Aorta (tissue), 5 donors: Measurements from ENCODE around the gene SPRED3. TPM values are rescaled to one million over a fixed set of nuclear protein-coding genes. Genes with fewer than 3 reads are reported as not detected.

Experiments used
- ATAC-seq: fragments of 200-7000 bp; cut with Tn5 transposase; one replicate; pipeline ENCODE4 v1.9.1; 2022; ENCODE audit warnings: moderate library complexity; ENCODE audit not compliant: low FRiP score
- DNase-seq, 2 donors: peaks; one replicate each; pipeline ENCODE4 v3.0.0-alpha.2; 2020
- H3K27ac ChIP-seq, 2 donors: one replicate each; pipeline ENCODE4 v1.5.1; 2013; ENCODE audit warnings: low read length in 2 of 2, mild to moderate bottlenecking in 2 of 2, moderate library complexity in 2 of 2, control low read depth in 1 of 2, inconsistent platforms in 1 of 2, low read depth in 1 of 2
- H3K27me3 ChIP-seq, 2 donors: one replicate each; pipeline ENCODE4 v1.6.1; 2013; ENCODE audit warnings: control low read depth in 1 of 2, low read length in 1 of 2, mild to moderate bottlenecking in 1 of 2, moderate library complexity in 1 of 2; ENCODE audit not compliant: insufficient read depth in 2 of 2, control insufficient read depth in 1 of 2
- H3K36me3 ChIP-seq, 2 donors: one replicate each; pipeline ENCODE4 v1.6.1; 2013; ENCODE audit warnings: control low read depth in 1 of 2, low read length in 1 of 2, mild to moderate bottlenecking in 1 of 2; ENCODE audit not compliant: insufficient read depth in 2 of 2, control insufficient read depth in 1 of 2
- H3K4me1 ChIP-seq, 2 donors: one replicate each; pipeline ENCODE4 v1.6.1; 2013; ENCODE audit warnings: low read length in 2 of 2, control low read depth in 1 of 2, mild to moderate bottlenecking in 1 of 2, moderate library complexity in 1 of 2; ENCODE audit not compliant: insufficient read depth in 2 of 2, control insufficient read depth in 1 of 2
- H3K4me3 ChIP-seq, 2 donors: one replicate each; pipeline ENCODE4 v1.5.1; 2013; ENCODE audit warnings: low read length in 2 of 2, control low read depth in 1 of 2, mild to moderate bottlenecking in 1 of 2
- H3K9me3 ChIP-seq: one replicate; pipeline ENCODE4 v1.6.1; 2013; ENCODE audit warnings: mild to moderate bottlenecking, low read length; ENCODE audit not compliant: control insufficient read depth
- WGBS, 2 donors: extraction: QIAGEN DNeasy Blood & Tissue Kit; methylation state at CpG; one replicate each; pipeline ENCODE4 v1.1.7; 2013; 5-methylcytosine and 5-hydroxymethylcytosine counted together
- intact Hi-C, 2 donors: fragments of 100-400 bp; cut with DNase I; formaldehyde crosslinking; loops; one replicate each; pipeline versions ENCODE4 v1.14.2 to v1.15.0; 2022
- polyA plus RNA-seq, 2 donors: library from polyadenylated mRNA; stranded (reverse); fragments of 200-250 nt; gene quantifications; one replicate each; pipeline ENCODE4 v1.2.3, GENCODE V29; 2013
- total RNA-seq, 2 donors: library from RNA; stranded (reverse); fragmentation: NEBNext Ultra II Directional; extraction: Animal tissue kit (Norgen Biotek cat#: 25700); gene quantifications; one replicate each; pipeline ENCODE4 v1.2.1, GENCODE V29; 2021
- donor health status: healthy with polysubstance abuse.
- donor health status: Bipolar disorder and iron deficiency.
- donor health status: DM: no; HTN: no; CAD: no.
- donor health status: DM: no; HTN: no; CAD: no.
- donor health status: DM: yes; HTN: yes; CAD: no.

The SPRED3 gene
- total and polyA plus RNA-seq, 4 donors: 1.9 to 26.1 (median 15.5) TPM

DNA sequence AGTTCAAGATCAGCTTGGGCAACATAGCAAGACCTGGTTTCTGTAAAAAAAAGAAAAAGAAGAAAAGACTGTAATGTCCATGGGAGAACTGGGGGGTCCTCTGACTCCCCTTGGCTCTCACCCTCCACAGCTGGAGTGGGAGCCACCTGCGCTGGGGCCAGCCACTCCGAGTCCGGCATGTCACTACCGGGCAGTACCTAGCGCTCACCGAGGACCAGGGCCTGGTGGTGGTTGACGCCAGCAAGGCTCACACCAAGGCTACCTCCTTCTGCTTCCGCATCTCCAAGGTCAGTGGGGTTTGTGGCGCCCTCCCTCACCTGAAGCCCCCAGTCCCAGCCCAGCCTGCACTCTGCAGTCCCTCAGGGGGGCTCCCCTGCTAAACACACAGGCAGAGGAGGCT lies 59.7 kb downstream of the SPRED3 start:
- Histone ChIP-seq H3K4me3 (no peak overlapping the region), H3K36me3 (no peaks in the 10 kb centered on the region), H3K4me1 (no peaks in the 10 kb centered on the region), H3K9me3 (no peaks in the 10 kb centered on the region), H3K27me3 (no peaks in the 10 kb centered on the region), H3K27ac (no peak overlapping the region)
- intact Hi-C loops: no loop called here
- ATAC-seq (no peak), DNase-seq (no peak)
- 89 to 94% methylated on average over 5 to 9 of the region's 9 CpGs for WGBS, 2 donors

Other genes starting within 250 kb of the SPRED3 start
- gene DPF1, start 164.5 kb upstream of the SPRED3 start, total RNA-seq: 1 to 10 TPM; 1.3 to 2.1 TPM
- under 1 TPM in 1 of 2 donors, not detected in 1; 0.72 TPM for gene DPF1, start 164.5 kb upstream of the SPRED3 start, polyA plus RNA-seq
- 100 to 1,000 TPM; 306 to 783 TPM for gene PPP1R14A, start 132.3 kb upstream of the SPRED3 start, total RNA-seq
- gene PPP1R14A, start 132.3 kb upstream of the SPRED3 start, polyA plus RNA-seq: 1,000 to 10,000 TPM; 1,120 to 1,551 TPM
- 100 to 1,000 TPM; 146 to 155 TPM for gene SPINT2, start 124.1 kb upstream of the SPRED3 start, total RNA-seq
- 100 to 1,000 TPM; 238 to 292 TPM for gene SPINT2, start 124.1 kb upstream of the SPRED3 start, polyA plus RNA-seq
- 1 to 10 TPM; 2.0 to 2.2 TPM for gene C19orf33, start 84.4 kb upstream of the SPRED3 start, total RNA-seq
- 100 to 1,000 TPM in 1 of 2 donors, 10 to 100 TPM in 1; 22.7 to 259 TPM for gene C19orf33, start 84.4 kb upstream of the SPRED3 start, polyA plus RNA-seq
- 10 to 100 TPM; 19.5 to 25.8 TPM for gene YIF1B, start 72.8 kb upstream of the SPRED3 start, total RNA-seq
- gene YIF1B, start 72.8 kb upstream of the SPRED3 start, polyA plus RNA-seq: 10 to 100 TPM; 24.9 to 75.9 TPM
- gene KCNK6, start 68.9 kb upstream of the SPRED3 start, total RNA-seq: 10 to 100 TPM; 13.1 to 18.7 TPM
- 10 to 100 TPM; 23.5 to 25.2 TPM for gene KCNK6, start 68.9 kb upstream of the SPRED3 start, polyA plus RNA-seq
- 10 to 100 TPM in 1 of 2 donors, 1 to 10 TPM in 1; 6.9 to 10.7 TPM for gene CATSPERG, start 52.9 kb upstream of the SPRED3 start, total RNA-seq
- gene CATSPERG, start 52.9 kb upstream of the SPRED3 start, polyA plus RNA-seq: 1 to 10 TPM; 1.1 to 2.6 TPM
- 100 to 1,000 TPM in 1 of 2 donors, 10 to 100 TPM in 1; 92.4 to 119 TPM for gene PSMD8, start 14.1 kb upstream of the SPRED3 start, total RNA-seq
- 100 to 1,000 TPM in 1 of 2 donors, 10 to 100 TPM in 1; 95.5 to 108 TPM for gene PSMD8, start 14.1 kb upstream of the SPRED3 start, polyA plus RNA-seq
- gene GGN, start 663 bp upstream of the SPRED3 start, total RNA-seq: 1 to 10 TPM; 3.3 to 4.7 TPM
- gene GGN, start 663 bp upstream of the SPRED3 start, polyA plus RNA-seq: 1 to 10 TPM in 1 of 2 donors, under 1 TPM in 1; 0.50 to 6.9 TPM
- gene FAM98C, start 14.4 kb downstream of the SPRED3 start, total RNA-seq: 10 to 100 TPM; 14.5 to 19.6 TPM
- gene FAM98C, start 14.4 kb downstream of the SPRED3 start, polyA plus RNA-seq: 10 to 100 TPM; 10.3 to 32.0 TPM
- 1 to 10 TPM; 4.1 to 9.8 TPM for gene RASGRP4, start 37.5 kb downstream of the SPRED3 start, total RNA-seq
- gene RASGRP4, start 37.5 kb downstream of the SPRED3 start, polyA plus RNA-seq: 1 to 10 TPM in 1 of 2 donors, under 1 TPM in 1; 0.54 to 4.1 TPM
- gene RYR1, start 45.0 kb downstream of the SPRED3 start, total RNA-seq: 1 to 10 TPM; 1.0 to 5.4 TPM
- gene RYR1, start 45.0 kb downstream of the SPRED3 start, polyA plus RNA-seq: 1 to 10 TPM in 1 of 2 donors, under 1 TPM in 1; 0.38 to 1.3 TPM
- 10 to 100 TPM in 1 of 2 donors, 1 to 10 TPM in 1; 7.3 to 13.2 TPM for gene MAP4K1, start 229.3 kb downstream of the SPRED3 start, total RNA-seq
- gene MAP4K1, start 229.3 kb downstream of the SPRED3 start, polyA plus RNA-seq: 1 to 10 TPM; 1.6 to 2.1 TPM
- 100 to 1,000 TPM; 171 to 183 TPM for gene EIF3K, start 230.5 kb downstream of the SPRED3 start, total RNA-seq
- 100 to 1,000 TPM; 299 to 445 TPM for gene EIF3K, start 230.5 kb downstream of the SPRED3 start, polyA plus RNA-seq